ENCODE measurements around the gene VWA5B1.

- no peak for TF ChIP-seq CEBPB (IDR thresholded peaks at IDR 0.05; ENCODE audit: low read depth, low read length)
- TF ChIP-seq POLR2A (IDR thresholded peaks at IDR 0.05; ENCODE audit: low read depth, low read length) = no peak
- TF ChIP-seq SMC3 (IDR thresholded peaks at IDR 0.05; ENCODE audit: low read depth, low read length) = no peak
- no peak for TF ChIP-seq CTCF (conservative IDR thresholded peaks at IDR 0.05; ENCODE audit: low read depth, low read length)
- TF ChIP-seq FOS (IDR thresholded peaks at IDR 0.05; ENCODE audit: low read depth, low read length) = no peak
- no peak for TF ChIP-seq MAFK (IDR thresholded peaks at IDR 0.05; ENCODE audit: low read depth, low read length)
- no peak for TF ChIP-seq NFE2L2 (IDR thresholded peaks at IDR 0.05; ENCODE audit: low read depth, low read length)
- no peak for TF ChIP-seq RAD21 (IDR thresholded peaks at IDR 0.05; ENCODE audit: low read length)
Measured at GRCh38 chr1:20252587-20252986, 38.1 kb upstream of the VWA5B1 start.

All from IMR-90 (cell line).